Endothelial cell of umbilical vein (primary cell): ENCODE data around the gene LINC00237. TPM values are rescaled to one million over a fixed set of nuclear protein-coding genes. Genes with fewer than 3 reads are reported as not detected.

Source experiments
- BruUV-seq: library from RNA; stranded (reverse); fragments of 400-500 nt; replicated peaks from 2 replicates; lab custom pipeline; 2021; lab: Mats Ljungman, UMichigan
- CTCF ChIA-PET: fragments of 300-600, 350-600 bp; sonication (Branson Sonifier 250); formaldehyde crosslinking; loops from one replicate; lab custom pipeline; 2021; ENCODE audit warnings: antibody characterized with exemption, inconsistent platforms; lab: Charles Lee
- POLR2A ChIA-PET: fragments of 300-600, 350-600 bp; sonication (Branson Sonifier 250); formaldehyde crosslinking; loops from one replicate; lab custom pipeline; 2021; ENCODE audit warnings: antibody characterized with exemption, inconsistent platforms; lab: Charles Lee
- DNase-seq: peaks from one replicate; pipeline ENCODE4 v3.0.0-alpha.2; 2011; ENCODE audit warnings: low read depth, low spot score
- FAIRE-seq: peaks from 2 replicates; lab custom pipeline; 2011; peaks lifted over from hg19 to GRCh38; lab: Jason Lieb, UNC
- H2AFZ ChIP-seq: 2 replicates; pipeline ENCODE4 v1.6.0; 2012; ENCODE audit warnings: low read depth, low read length, control low read depth, inconsistent platforms
- H3K27ac ChIP-seq: 2 replicates; pipeline ENCODE4 v1.5.1; 2011; ENCODE audit warnings: low read depth, mild to moderate bottlenecking, control low read depth, low read length, moderate library complexity; ENCODE audit not compliant: insufficient read depth
- H3K27me3 ChIP-seq, 2 experiments: 2 replicates each; pipeline versions ENCODE4 v1.6.0 to v1.6.1; 2011; ENCODE audit warnings: low read length in 2 of 2, mixed read lengths in 1 of 2; ENCODE audit not compliant: control insufficient read depth in 2 of 2, insufficient read depth in 2 of 2
- H3K36me3 ChIP-seq, 2 experiments: 2 replicates in 1 of 2; 3 replicates in 1 of 2; pipeline ENCODE4 v1.5.1; 2011; ENCODE audit warnings: low read length in 2 of 2, mild to moderate bottlenecking in 1 of 2, moderate library complexity in 1 of 2; ENCODE audit not compliant: control insufficient read depth in 2 of 2, insufficient read depth in 2 of 2; ENCODE audit errors: extremely low read depth in 1 of 2
- H3K4me1 ChIP-seq: 3 replicates; pipeline ENCODE4 v1.5.1; 2011; ENCODE audit warnings: mild to moderate bottlenecking, low read length; ENCODE audit not compliant: control insufficient read depth, insufficient read depth; ENCODE audit errors: extremely low read depth
- H3K4me2 ChIP-seq: 2 replicates; pipeline ENCODE4 v1.6.1; 2011; ENCODE audit warnings: low read length, control low read depth, mixed read lengths; ENCODE audit not compliant: insufficient read depth
- H3K4me3 ChIP-seq, 3 experiments: fragments of 200-600 bp in 1 of 3; sonication (generic), shearing (Covaris generic) in 1 of 3; replicated peaks in 1 of 3; 2 replicates each; pipeline ENCODE4 v1.5.1; 2011 to 2016; ENCODE audit warnings: control low read depth in 3 of 3, low read length in 3 of 3, mild to moderate bottlenecking in 2 of 3, inconsistent platforms in 1 of 3, low read depth in 1 of 3, moderate library complexity in 1 of 3; ENCODE audit not compliant: insufficient read depth in 1 of 3
- H3K79me2 ChIP-seq: 2 replicates; pipeline ENCODE4 v1.6.0; 2012; ENCODE audit warnings: low read length, inconsistent platforms; ENCODE audit not compliant: control insufficient read depth, insufficient read depth
- H3K9ac ChIP-seq: replicated peaks from 2 replicates; pipeline ENCODE3; 2011; ENCODE audit warnings: low read length, control low read depth; ENCODE audit not compliant: insufficient read depth; ENCODE audit errors: extremely low read depth
- H3K9me1 ChIP-seq: replicated peaks from 3 replicates; pipeline ENCODE4 v1.6.0; 2011; ENCODE audit warnings: mild to moderate bottlenecking, low read length; ENCODE audit not compliant: control insufficient read depth, insufficient read depth; ENCODE audit errors: extremely low read depth
- H3K9me3 ChIP-seq: replicated peaks from 2 replicates; pipeline ENCODE4 v1.5.1; 2012; ENCODE audit warnings: low read length, inconsistent platforms; ENCODE audit not compliant: control insufficient read depth, insufficient read depth
- H4K20me1 ChIP-seq: replicated peaks from 2 replicates; pipeline ENCODE3; 2011; ENCODE audit warnings: mild to moderate bottlenecking, low read length; ENCODE audit not compliant: control insufficient read depth, insufficient read depth; ENCODE audit errors: extremely low read depth
- EZH2 ChIP-seq: IDR thresholded peaks from 2 replicates; pipeline ENCODE4 v1.6.1; 2012; ENCODE audit warnings: borderline replicate concordance, low read depth, mild to moderate bottlenecking, moderate library complexity, low read length, inconsistent platforms; ENCODE audit not compliant: severe bottlenecking
- FOS ChIP-seq: IDR thresholded peaks from 2 replicates; pipeline ENCODE4 v1.6.1; 2011; ENCODE audit warnings: mild to moderate bottlenecking, low read length, moderate library complexity, borderline replicate concordance; ENCODE audit not compliant: insufficient read depth
- GATA2 ChIP-seq: IDR thresholded peaks from 2 replicates; pipeline ENCODE4 v1.7.0; 2011; ENCODE audit warnings: low read depth, mild to moderate bottlenecking, moderate library complexity, mixed read lengths, low read length; ENCODE audit not compliant: insufficient read length, insufficient read depth
- JUN ChIP-seq: IDR thresholded peaks from 2 replicates; pipeline ENCODE4 v1.6.1; 2011; ENCODE audit warnings: borderline replicate concordance, low read depth; ENCODE audit not compliant: insufficient read length, insufficient read depth
- MAX ChIP-seq: IDR thresholded peaks from 2 replicates; pipeline ENCODE4 v1.6.1; 2011; ENCODE audit not compliant: insufficient read depth, insufficient read length
- MYC ChIP-seq: IDR thresholded peaks from one replicate; pipeline ENCODE4 v1.6.1; 2011; ENCODE audit warnings: mild to moderate bottlenecking, low read depth, low read length
- POLR2A ChIP-seq: IDR thresholded peaks from 2 replicates; pipeline ENCODE4 v1.6.1; 2012; ENCODE audit warnings: low read depth, mild to moderate bottlenecking, control low read depth, low read length
- POLR2AphosphoS5 ChIP-seq: IDR thresholded peaks from 2 replicates; pipeline ENCODE4 v1.6.1; 2012; ENCODE audit warnings: low read depth, mild to moderate bottlenecking, control low read depth, low read length, moderate library complexity; ENCODE audit not compliant: insufficient read depth
- dilution Hi-C: fragments of 300-500 bp; cut with MboI; formaldehyde crosslinking; loops from one replicate; pipeline ENCODE4 v1.15.0; 2019; ENCODE audit warnings: low sequenced_read_pairs; ENCODE audit not compliant: extremely low pct_ligation_motif_present
- intact Hi-C: fragments of 100-400 bp; cut with micrococcal nuclease; formaldehyde crosslinking; loops from one replicate; pipeline ENCODE4 v1.10.0; 2022
- polyA plus RNA-seq, 4 experiments: library from polyadenylated mRNA; depleted of rRNA in 3 of 4; stranded (reverse) in 3 of 4; unstranded in 1 of 4; fragments of >200 nt; gene quantifications; 2 replicates each; pipeline versions ENCODE4 v1.2.1 to v1.2.3, GENCODE V29; 2011 to 2012; ENCODE audit warnings: missing spikeins in 1 of 4
- total RNA-seq: library from RNA; stranded (reverse); gene quantifications from 2 replicates; pipeline ENCODE4 v1.2.3, GENCODE V29; 2021
- TF ChIP-seq, protein P1 (sequence below), 2 donors: IDR thresholded peaks; 1 replicate in 1 of 2; 2 replicates in 1 of 2; pipeline ENCODE4 v1.5.1; 2011; ENCODE audit warnings: low read length in 2 of 2, mild to moderate bottlenecking in 2 of 2, moderate library complexity in 2 of 2, control low read depth in 1 of 2, inconsistent platforms in 1 of 2, low read depth in 1 of 2; ENCODE audit not compliant: insufficient read depth in 1 of 2; ENCODE audit errors: extremely low read depth in 1 of 2

The LINC00237 gene
- total and polyA plus RNA-seq, 2 donors (not counting 3 experiments of a cell fraction or from before 2014, with no cell fraction given) = not detected

GRCh38 chr20:21141825-21142224 is 35.7 kb upstream of the LINC00237 start:
- no peak for FAIRE-seq
- BruUV-seq = no TSS peak

More at GRCh38 chr20:21141825-21142224, 35.7 kb upstream of the LINC00237 start:
- no peak overlapping the region for H2AFZ ChIP-seq
- no peaks in the 10 kb centered on the region for H3K79me2 ChIP-seq
- CTCF ChIA-PET = no interaction called here
- H3K9me3 ChIP-seq = no peaks in the 10 kb centered on the region
- no peak for DNase-seq
- POLR2A ChIA-PET = no interaction called here
- dilution Hi-C loops = no loop called here
- TF ChIP-seq POLR2A (no peak), FOS (no peak), JUN (no peak), GATA2 (no peak), EZH2 (no peak), MYC (no peak), MAX (no peak), POLR2AphosphoS5 (no peak)
- TF ChIP-seq, protein P1, sequence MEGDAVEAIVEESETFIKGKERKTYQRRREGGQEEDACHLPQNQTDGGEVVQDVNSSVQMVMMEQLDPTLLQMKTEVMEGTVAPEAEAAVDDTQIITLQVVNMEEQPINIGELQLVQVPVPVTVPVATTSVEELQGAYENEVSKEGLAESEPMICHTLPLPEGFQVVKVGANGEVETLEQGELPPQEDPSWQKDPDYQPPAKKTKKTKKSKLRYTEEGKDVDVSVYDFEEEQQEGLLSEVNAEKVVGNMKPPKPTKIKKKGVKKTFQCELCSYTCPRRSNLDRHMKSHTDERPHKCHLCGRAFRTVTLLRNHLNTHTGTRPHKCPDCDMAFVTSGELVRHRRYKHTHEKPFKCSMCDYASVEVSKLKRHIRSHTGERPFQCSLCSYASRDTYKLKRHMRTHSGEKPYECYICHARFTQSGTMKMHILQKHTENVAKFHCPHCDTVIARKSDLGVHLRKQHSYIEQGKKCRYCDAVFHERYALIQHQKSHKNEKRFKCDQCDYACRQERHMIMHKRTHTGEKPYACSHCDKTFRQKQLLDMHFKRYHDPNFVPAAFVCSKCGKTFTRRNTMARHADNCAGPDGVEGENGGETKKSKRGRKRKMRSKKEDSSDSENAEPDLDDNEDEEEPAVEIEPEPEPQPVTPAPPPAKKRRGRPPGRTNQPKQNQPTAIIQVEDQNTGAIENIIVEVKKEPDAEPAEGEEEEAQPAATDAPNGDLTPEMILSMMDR (IDR thresholded peaks at IDR 0.05; ENCODE audit: extremely low read depth in 1 of 2, insufficient read depth in 1 of 2, low read depth in 1 of 2, low read length in 2 of 2) = no peak
- no peaks in the 10 kb centered on the region for H3K4me1 ChIP-seq
- H3K4me3 ChIP-seq = no peak overlapping the region
- no peaks in the 10 kb centered on the region for H3K27me3 ChIP-seq
- no peak overlapping the region for H3K9ac ChIP-seq
- no peaks in the 10 kb centered on the region for H3K9me1 ChIP-seq
- H4K20me1 ChIP-seq = no peaks in the 10 kb centered on the region
- no peak overlapping the region for H3K27ac ChIP-seq
- intact Hi-C loops = no loop called here
- no peak overlapping the region for H3K4me2 ChIP-seq
- no peaks in the 10 kb centered on the region for H3K36me3 ChIP-seq
